ENCODE results near the gene CHN1. TPM values are rescaled to one million over a fixed set of nuclear protein-coding genes. Genes with fewer than 3 reads are reported as not detected.

CHN1 gene
- total RNA-seq, 4 donors from 2014 or later = 0.30 to 5.8 (median 3.6) TPM

- peaks cover 0 to 8% (median 5%) of the 10 kb centered on the region in 3 donors for H3K4me1 ChIP-seq
- no peak overlapping the region for H3K4me3 ChIP-seq
- no peak for DNase-seq
- intact Hi-C loops (cut with DNase I) = no loop called here
- H3K36me3 ChIP-seq = no peaks in the 10 kb centered on the region
- TF ChIP-seq POLR2A (IDR thresholded peaks at IDR 0.05) (no peak), CTCF (IDR thresholded peaks at IDR 0.05) (no peak)
- H3K27me3 ChIP-seq = peaks cover 0 to 15% (median 0%) of the 10 kb centered on the region in 4 donors
- H3K27ac ChIP-seq = no peak overlapping the region
- 27 to 33% methylated on average over 1 of the region's 1 CpG for WGBS, 2 donors
- no peaks in the 10 kb centered on the region for H3K9me3 ChIP-seq
Observed at GRCh38 chr2:175011505-175011904, 6.3 kb upstream of the CHN1 start.

GRCh38 chr2:175010848-175011254 is 5.7 kb upstream of the CHN1 start:
- intact Hi-C loops (cut with DNase I) = no loop called here
- no peaks in the 10 kb centered on the region for H3K36me3 ChIP-seq
- H3K27ac ChIP-seq = no peak overlapping the region
- H3K27me3 ChIP-seq = peaks cover 0 to 21% (median 0%) of the 10 kb centered on the region in 4 donors
- 24 to 27% methylated on average over 1 of the region's 1 CpG for WGBS, 2 donors
- no peak for TF ChIP-seq POLR2A (IDR thresholded peaks at IDR 0.05)
- TF ChIP-seq CTCF (IDR thresholded peaks at IDR 0.05) = no peak
- H3K9me3 ChIP-seq = no peaks in the 10 kb centered on the region
- peaks cover 0 to 8% (median 5%) of the 10 kb centered on the region in 3 donors for H3K4me1 ChIP-seq
- no peak overlapping the region for H3K4me3 ChIP-seq
- DNase-seq = no peak

DNA sequence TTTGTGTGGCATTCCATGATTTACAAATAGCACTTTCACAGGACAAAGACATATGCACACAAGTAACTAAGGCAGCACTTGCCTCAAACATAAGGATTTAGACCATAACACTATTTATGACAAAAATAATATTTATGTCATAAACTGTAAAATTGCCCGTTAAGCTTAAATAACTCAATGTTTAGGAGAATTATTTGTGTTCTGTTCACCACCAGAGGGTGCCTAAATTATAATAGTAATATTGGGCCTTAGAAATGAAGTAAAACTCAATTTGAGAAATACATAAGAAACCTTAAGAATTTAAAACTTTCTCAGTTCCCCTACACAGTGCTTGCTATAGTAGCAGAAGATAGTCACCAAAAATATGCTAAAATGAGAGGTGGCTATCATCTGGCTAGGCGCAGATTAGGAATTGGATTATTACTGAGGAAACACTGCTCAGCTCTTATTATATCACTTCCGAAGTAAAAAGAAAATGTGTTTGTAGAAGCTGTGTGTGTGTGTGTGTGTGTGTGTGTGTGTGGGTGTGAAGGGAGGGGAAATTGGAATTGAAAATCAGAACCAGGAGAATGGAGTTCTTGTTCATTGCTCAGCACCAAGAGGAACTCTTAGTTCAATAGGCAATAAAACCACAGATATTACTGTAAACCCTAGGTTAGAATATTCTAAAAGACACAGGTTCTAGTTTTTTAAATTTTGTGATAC is 4.9 kb upstream of the CHN1 start:
- Histone ChIP-seq H3K4me1 (peaks cover 0 to 15% (median 9%) of the 10 kb centered on the region in 3 donors), H3K9me3 (no peaks in the 10 kb centered on the region), H3K4me3 (no peak overlapping the region), H3K27me3 (peaks cover 0 to 29% (median 2%) of the 10 kb centered on the region in 4 donors), H3K27ac (peak overlapping the region in 1 of 4 donors; percentile 8), H3K36me3 (no peaks in the 10 kb centered on the region)
- no peak for TF ChIP-seq POLR2A (IDR thresholded peaks at IDR 0.05)
- TF ChIP-seq CTCF (IDR thresholded peaks at IDR 0.05) = no peak
- WGBS, 2 donors = 66 to 78% methylated on average over 3 of the region's 3 CpGs
- no peak for DNase-seq
- intact Hi-C loops (cut with DNase I) = no loop called here

GRCh38 chr2:175008801-175009495 is 3.8 kb upstream of the CHN1 start:
- H3K36me3 ChIP-seq = no peaks in the 10 kb centered on the region
- H3K4me1 ChIP-seq = peaks cover 4 to 26% (median 9%) of the 10 kb centered on the region in 3 donors
- no peak overlapping the region for H3K4me3 ChIP-seq
- WGBS, 2 donors = 52 to 61% methylated on average over 3 of the region's 3 CpGs
- intact Hi-C loops (cut with DNase I) = no loop called here
- TF ChIP-seq POLR2A (IDR thresholded peaks at IDR 0.05) (no peak), CTCF (IDR thresholded peaks at IDR 0.05) (no peak)
- no peaks in the 10 kb centered on the region for H3K9me3 ChIP-seq
- H3K27me3 ChIP-seq = peaks cover 0 to 40% (median 2%) of the 10 kb centered on the region in 4 donors
- peak overlapping the region in 3 of 4 donors; percentile 9 to 37 (median 30) for H3K27ac ChIP-seq
- no peak for DNase-seq

- peak overlapping the region in 3 of 4 donors; percentile 48 to 80 (median 55) for H3K27ac ChIP-seq
- H3K27me3 ChIP-seq = peaks cover 0 to 50% (median 2%) of the 10 kb centered on the region in 4 donors
- WGBS, 2 donors = 55 to 71% methylated on average over 4 of the region's 4 CpGs
Observed at GRCh38 chr2:175008009-175008408, 2.8 kb upstream of the CHN1 start.

More at GRCh38 chr2:175008009-175008408, 2.8 kb upstream of the CHN1 start:
- intact Hi-C loops (cut with DNase I) = no loop called here
- Histone ChIP-seq H3K9me3 (no peaks in the 10 kb centered on the region), H3K4me1 (peaks cover 4 to 27% (median 9%) of the 10 kb centered on the region in 3 donors), H3K36me3 (no peaks in the 10 kb centered on the region), H3K4me3 (no peak overlapping the region)
- DNase-seq = no peak
- TF ChIP-seq POLR2A (IDR thresholded peaks at IDR 0.05) (no peak), CTCF (IDR thresholded peaks at IDR 0.05) (no peak)

All from esophagus squamous epithelium (tissue), 5 donors.